Measurements from ENCODE around the gene KCNG2.

DNA sequence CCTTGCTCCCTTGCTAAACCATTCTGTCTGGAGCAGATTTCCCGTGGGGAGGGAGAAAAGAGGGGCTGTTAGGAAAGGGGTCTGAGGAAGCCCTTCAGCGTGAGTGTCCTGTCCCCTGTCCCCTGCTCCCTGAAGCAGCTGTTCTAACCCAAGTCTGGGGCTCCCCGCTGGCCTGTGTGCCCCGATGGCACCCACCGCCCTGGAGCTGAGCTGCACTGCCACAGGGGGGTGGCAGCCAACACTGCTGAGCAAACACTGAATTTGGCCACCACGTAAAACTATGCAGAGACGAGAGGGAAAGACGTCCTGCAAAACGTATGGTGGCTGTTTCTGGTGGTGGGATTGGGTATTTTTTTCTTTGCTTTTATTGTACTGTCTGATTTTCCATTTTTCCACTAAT is 17.9 kb downstream of the KCNG2 start:
- TF ChIP-seq CTCF (IDR thresholded peaks at IDR 0.05) (no peak), PBX3 (IDR thresholded peaks at IDR 0.05) (no peak), REST (IDR thresholded peaks at IDR 0.05; ENCODE audit: low read depth, low read length) (no peak), MXI1 (IDR thresholded peaks at IDR 0.05; ENCODE audit: low read depth, low read length) (no peak), POLR2AphosphoS5 (IDR thresholded peaks at IDR 0.05; ENCODE audit: low read depth, low read length) (no peak), YY1 (IDR thresholded peaks at IDR 0.05; ENCODE audit: low read depth) (no peak), RCOR1 (IDR thresholded peaks at IDR 0.05; ENCODE audit: low read length) (no peak), EZH2phosphoT487 (IDR thresholded peaks at IDR 0.05; ENCODE audit: borderline replicate concordance, low read depth) (no peak), CHD2 (IDR thresholded peaks at IDR 0.05; ENCODE audit: low read length, partially characterized antibody) (no peak), JUND (IDR thresholded peaks at IDR 0.05) (no peak)

Measured in SK-N-SH (cell line).